Muscle layer of duodenum (tissue), 2 donors: Measurements from ENCODE around the gene HDAC11.

ENCODE experiments used
- H3K27ac ChIP-seq: one replicate; pipeline ENCODE4 v1.7.0; 2013; ENCODE audit warnings: mild to moderate bottlenecking, low read length
- H3K27me3 ChIP-seq: one replicate; pipeline ENCODE4 v1.7.0; 2013; ENCODE audit warnings: low read depth, mild to moderate bottlenecking, control low read depth, low read length
- H3K36me3 ChIP-seq, 2 donors: one replicate each; pipeline ENCODE4 v1.7.0; 2013; ENCODE audit warnings: low read length in 2 of 2, control low read depth in 1 of 2, mild to moderate bottlenecking in 1 of 2; ENCODE audit not compliant: insufficient read depth in 2 of 2, control insufficient read depth in 1 of 2
- H3K4me1 ChIP-seq, 2 donors: one replicate each; pipeline ENCODE4 v1.7.0; 2013; ENCODE audit warnings: low read length in 2 of 2, mild to moderate bottlenecking in 2 of 2, control low read depth in 1 of 2, moderate library complexity in 1 of 2; ENCODE audit not compliant: insufficient read depth in 2 of 2, control insufficient read depth in 1 of 2
- H3K4me3 ChIP-seq, 2 donors: one replicate each; pipeline ENCODE4 v1.7.0; 2013; ENCODE audit warnings: low read length in 2 of 2, low read depth in 1 of 2, mild to moderate bottlenecking in 1 of 2
- H3K9me3 ChIP-seq, 2 donors: one replicate each; pipeline ENCODE4 v1.7.0; 2013; ENCODE audit warnings: low read length in 2 of 2, control low read depth in 1 of 2, mild to moderate bottlenecking in 1 of 2; ENCODE audit not compliant: control insufficient read depth in 1 of 2
- donor health status: healthy.

The HDAC11 gene

GRCh38 chr3:13532631-13533030 lies 52.5 kb downstream of the HDAC11 start:
- Histone ChIP-seq H3K9me3 (no peaks in the 10 kb centered on the region), H3K4me1 (no peaks in the 10 kb centered on the region), H3K36me3 (no peaks in the 10 kb centered on the region), H3K27ac (no peak overlapping the region), H3K27me3 (no peaks in the 10 kb centered on the region), H3K4me3 (no peak overlapping the region)

GRCh38 chr3:13533885-13534301 lies 53.8 kb downstream of the HDAC11 start:
- Histone ChIP-seq H3K36me3 (no peaks in the 10 kb centered on the region), H3K4me3 (no peak overlapping the region), H3K9me3 (no peaks in the 10 kb centered on the region), H3K4me1 (no peaks in the 10 kb centered on the region), H3K27ac (no peak overlapping the region), H3K27me3 (no peaks in the 10 kb centered on the region)

- Histone ChIP-seq H3K9me3 (no peaks in the 10 kb centered on the region), H3K27ac (no peak overlapping the region)
Measured at GRCh38 chr3:13535526-13535875, 55.4 kb downstream of the HDAC11 start.

GRCh38 chr3:13535905-13536304 lies 55.8 kb downstream of the HDAC11 start:
- H3K36me3 ChIP-seq = no peaks in the 10 kb centered on the region
- no peak overlapping the region for H3K27ac ChIP-seq
- no peak overlapping the region for H3K4me3 ChIP-seq
- no peaks in the 10 kb centered on the region for H3K9me3 ChIP-seq
- H3K27me3 ChIP-seq = no peaks in the 10 kb centered on the region
- no peaks in the 10 kb centered on the region for H3K4me1 ChIP-seq

More at GRCh38 chr3:13535526-13535875, 55.4 kb downstream of the HDAC11 start:
- Histone ChIP-seq H3K27me3 (no peaks in the 10 kb centered on the region), H3K4me3 (no peak overlapping the region), H3K4me1 (no peaks in the 10 kb centered on the region), H3K36me3 (no peaks in the 10 kb centered on the region)

- Histone ChIP-seq H3K4me3 (no peak overlapping the region), H3K36me3 (no peaks in the 10 kb centered on the region), H3K27ac (no peak overlapping the region), H3K27me3 (no peaks in the 10 kb centered on the region), H3K9me3 (peaks cover 0 to 2% of the 10 kb centered on the region in 2 donors), H3K4me1 (no peaks in the 10 kb centered on the region)
Measured at GRCh38 chr3:13536432-13536831, 56.3 kb downstream of the HDAC11 start.

- no peak overlapping the region for H3K27ac ChIP-seq
- peaks cover 0 to 4% of the 10 kb centered on the region in 2 donors for H3K9me3 ChIP-seq
- no peaks in the 10 kb centered on the region for H3K27me3 ChIP-seq
- H3K36me3 ChIP-seq = no peaks in the 10 kb centered on the region
- no peaks in the 10 kb centered on the region for H3K4me1 ChIP-seq
- H3K4me3 ChIP-seq = no peak overlapping the region
Measured at GRCh38 chr3:13536832-13537231, 56.7 kb downstream of the HDAC11 start.

- H3K27ac ChIP-seq = no peak overlapping the region
- peaks cover 0 to 4% of the 10 kb centered on the region in 2 donors for H3K9me3 ChIP-seq
- no peaks in the 10 kb centered on the region for H3K36me3 ChIP-seq
- no peak overlapping the region for H3K4me3 ChIP-seq
- H3K27me3 ChIP-seq = no peaks in the 10 kb centered on the region
- H3K4me1 ChIP-seq = no peaks in the 10 kb centered on the region
Measured at GRCh38 chr3:13537244-13537908, 57.3 kb downstream of the HDAC11 start.

GRCh38 chr3:13537909-13538296 lies 57.8 kb downstream of the HDAC11 start:
- Histone ChIP-seq H3K36me3 (no peaks in the 10 kb centered on the region), H3K4me1 (no peaks in the 10 kb centered on the region), H3K4me3 (no peak overlapping the region), H3K27ac (no peak overlapping the region), H3K27me3 (no peaks in the 10 kb centered on the region), H3K9me3 (peaks cover 0 to 4% of the 10 kb centered on the region in 2 donors)

GRCh38 chr3:13538520-13539291 lies 58.6 kb downstream of the HDAC11 start:
- Histone ChIP-seq H3K27ac (no peak overlapping the region), H3K36me3 (no peaks in the 10 kb centered on the region), H3K4me1 (no peaks in the 10 kb centered on the region), H3K4me3 (no peak overlapping the region), H3K9me3 (peaks cover 0 to 4% of the 10 kb centered on the region in 2 donors), H3K27me3 (no peaks in the 10 kb centered on the region)

- H3K36me3 ChIP-seq = no peaks in the 10 kb centered on the region
- no peaks in the 10 kb centered on the region for H3K4me1 ChIP-seq
- peaks cover 0 to 4% of the 10 kb centered on the region in 2 donors for H3K9me3 ChIP-seq
- H3K4me3 ChIP-seq = no peak overlapping the region
- no peak overlapping the region for H3K27ac ChIP-seq
- no peaks in the 10 kb centered on the region for H3K27me3 ChIP-seq
Measured at GRCh38 chr3:13539292-13539638, 59.2 kb downstream of the HDAC11 start.

- no peak overlapping the region for H3K27ac ChIP-seq
Measured at GRCh38 chr3:13539671-13540070, 59.6 kb downstream of the HDAC11 start.

More at GRCh38 chr3:13539671-13540070, 59.6 kb downstream of the HDAC11 start:
- peaks cover 0 to 4% of the 10 kb centered on the region in 2 donors for H3K9me3 ChIP-seq
- no peaks in the 10 kb centered on the region for H3K36me3 ChIP-seq
- H3K4me3 ChIP-seq = no peak overlapping the region
- H3K27me3 ChIP-seq = no peaks in the 10 kb centered on the region
- H3K4me1 ChIP-seq = no peaks in the 10 kb centered on the region
